DOHH2 (cell line): ENCODE results near the gene C2CD4D.

Source experiments
- CTCF ChIP-seq: fragments of 200-600 bp; sonication (generic); IDR thresholded peaks from one replicate; pipeline ENCODE4 v1.5.1; 2014; ENCODE audit warnings: antibody characterized with exemption, mild to moderate bottlenecking, low read depth, low read length; ENCODE audit not compliant: poor library complexity, severe bottlenecking
- EZH2phosphoT487 ChIP-seq: fragments of 200-600 bp; sonication (generic); IDR thresholded peaks from 2 replicates; pipeline ENCODE4 v1.6.1; 2017; ENCODE audit warnings: borderline replicate concordance, mild to moderate bottlenecking, antibody characterized with exemption, low read length, moderate library complexity, mixed read lengths

- TF ChIP-seq CTCF (no peak), EZH2phosphoT487 (no peak)
Observed at GRCh38 chr1:151825204-151825603, 14.4 kb downstream of the C2CD4D start.
